DOHH2 (cell line): ENCODE data around the gene DNAH3.

Experiments
- H3F3A ChIP-seq: fragments of 200-600 bp; sonication (generic), shearing (Covaris generic); 2 replicates; pipeline ENCODE4 v1.6.0; 2016; ENCODE audit warnings: antibody characterized with exemption, mild to moderate bottlenecking; ENCODE audit not compliant: control insufficient read depth, insufficient read depth
- H3K27ac ChIP-seq: fragments of 200-600 bp; sonication (generic); 2 replicates; pipeline ENCODE4 v1.5.1; 2014; ENCODE audit warnings: low read depth, mild to moderate bottlenecking, low read length, moderate library complexity
- H3K27me3 ChIP-seq: fragments of 200-600 bp; sonication (generic); 2 replicates; pipeline ENCODE4 v1.6.1; 2014; ENCODE audit warnings: mild to moderate bottlenecking, low read length, mixed read lengths; ENCODE audit not compliant: control insufficient read depth
- H3K36me3 ChIP-seq: fragments of 200-600 bp; sonication (generic); 2 replicates; pipeline ENCODE4 v1.6.1; 2014; ENCODE audit warnings: mild to moderate bottlenecking, low read length, moderate library complexity, mixed read lengths; ENCODE audit not compliant: control insufficient read depth
- H3K4me1 ChIP-seq: fragments of 200-600 bp; sonication (generic); 2 replicates; pipeline ENCODE4 v1.6.1; 2014; ENCODE audit warnings: mild to moderate bottlenecking, low read length, mixed read lengths; ENCODE audit not compliant: control insufficient read depth
- H3K4me2 ChIP-seq: fragments of 200-600 bp; sonication (generic); 2 replicates; pipeline ENCODE4 v1.6.0; 2014; ENCODE audit warnings: mild to moderate bottlenecking, low read length, moderate library complexity
- H3K4me3 ChIP-seq: fragments of 200-600 bp; sonication (generic); 2 replicates; pipeline ENCODE4 v1.5.1; 2014; ENCODE audit warnings: mild to moderate bottlenecking, low read length, mixed read lengths
- H3K79me2 ChIP-seq: fragments of 200-600 bp; sonication (generic); 2 replicates; pipeline ENCODE4 v1.6.1; 2014; ENCODE audit warnings: mild to moderate bottlenecking, low read length, mixed read lengths; ENCODE audit not compliant: control insufficient read depth
- H3K9me2 ChIP-seq: fragments of 200-600 bp; sonication (generic); replicated peaks from 2 replicates; pipeline ENCODE4 v1.6.1; 2014; ENCODE audit warnings: mild to moderate bottlenecking, low read length, mixed read lengths; ENCODE audit not compliant: control insufficient read depth
- H3K9me3 ChIP-seq: fragments of 200-600 bp; sonication (generic); 2 replicates; pipeline ENCODE4 v1.6.1; 2014; ENCODE audit warnings: antibody characterized with exemption, low read length, mixed read lengths; ENCODE audit not compliant: control insufficient read depth, insufficient read depth
- H4K20me1 ChIP-seq: fragments of 200-600 bp; sonication (generic); 2 replicates; pipeline ENCODE4 v1.6.0; 2014; ENCODE audit warnings: low read depth, mild to moderate bottlenecking, antibody characterized with exemption, low read length, moderate library complexity; ENCODE audit not compliant: control insufficient read depth, insufficient read depth
- EZH2phosphoT487 ChIP-seq: fragments of 200-600 bp; sonication (generic); IDR thresholded peaks from 2 replicates; pipeline ENCODE4 v1.6.1; 2017; ENCODE audit warnings: borderline replicate concordance, mild to moderate bottlenecking, antibody characterized with exemption, low read length, moderate library complexity, mixed read lengths
- TF ChIP-seq, protein P1 (sequence below): fragments of 200-600 bp; sonication (generic); IDR thresholded peaks from one replicate; pipeline ENCODE4 v1.5.1; 2014; ENCODE audit warnings: antibody characterized with exemption, mild to moderate bottlenecking, low read depth, low read length; ENCODE audit not compliant: poor library complexity, severe bottlenecking

Gene DNAH3

DNA sequence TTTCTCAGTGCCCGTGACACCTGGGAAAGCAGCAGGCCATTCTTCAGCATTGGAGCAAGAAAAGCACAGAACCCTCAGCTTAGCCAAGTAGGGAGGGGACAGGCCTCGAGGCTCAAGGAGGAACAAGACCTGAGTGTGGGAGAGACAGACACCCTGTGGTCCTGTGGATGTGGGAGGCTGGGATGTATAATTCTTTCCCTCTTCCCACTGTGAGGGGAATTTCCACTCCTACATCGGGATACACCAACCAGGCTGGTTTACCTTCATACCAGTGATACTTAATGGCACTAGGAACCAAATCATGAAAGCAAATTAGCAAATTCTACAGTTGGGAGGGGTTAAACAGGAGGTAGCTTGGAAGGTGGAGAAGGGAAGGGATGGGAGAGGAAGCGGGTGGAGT is 208.4 kb downstream of the DNAH3 start:
- TF ChIP-seq, protein P1, sequence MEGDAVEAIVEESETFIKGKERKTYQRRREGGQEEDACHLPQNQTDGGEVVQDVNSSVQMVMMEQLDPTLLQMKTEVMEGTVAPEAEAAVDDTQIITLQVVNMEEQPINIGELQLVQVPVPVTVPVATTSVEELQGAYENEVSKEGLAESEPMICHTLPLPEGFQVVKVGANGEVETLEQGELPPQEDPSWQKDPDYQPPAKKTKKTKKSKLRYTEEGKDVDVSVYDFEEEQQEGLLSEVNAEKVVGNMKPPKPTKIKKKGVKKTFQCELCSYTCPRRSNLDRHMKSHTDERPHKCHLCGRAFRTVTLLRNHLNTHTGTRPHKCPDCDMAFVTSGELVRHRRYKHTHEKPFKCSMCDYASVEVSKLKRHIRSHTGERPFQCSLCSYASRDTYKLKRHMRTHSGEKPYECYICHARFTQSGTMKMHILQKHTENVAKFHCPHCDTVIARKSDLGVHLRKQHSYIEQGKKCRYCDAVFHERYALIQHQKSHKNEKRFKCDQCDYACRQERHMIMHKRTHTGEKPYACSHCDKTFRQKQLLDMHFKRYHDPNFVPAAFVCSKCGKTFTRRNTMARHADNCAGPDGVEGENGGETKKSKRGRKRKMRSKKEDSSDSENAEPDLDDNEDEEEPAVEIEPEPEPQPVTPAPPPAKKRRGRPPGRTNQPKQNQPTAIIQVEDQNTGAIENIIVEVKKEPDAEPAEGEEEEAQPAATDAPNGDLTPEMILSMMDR, result no peak
- TF ChIP-seq EZH2phosphoT487, result no peak
- Histone ChIP-seq H3K4me3 (no peak overlapping the region), H3K4me1 (no peaks in the 10 kb centered on the region; the same call in 1 of the 2 replicates), H3F3A (no peaks in the 10 kb centered on the region), H3K27ac (no peak overlapping the region), H3K27me3 (peaks cover 4% of the 10 kb centered on the region; the same call in 1 of the 2 replicates), H3K9me2 (no peaks in the 10 kb centered on the region), H3K79me2 (no peaks in the 10 kb centered on the region), H3K36me3 (no peaks in the 10 kb centered on the region), H3K4me2 (no peak overlapping the region), H3K9me3 (no peaks in the 10 kb centered on the region), H4K20me1 (no peaks in the 10 kb centered on the region)

DNA sequence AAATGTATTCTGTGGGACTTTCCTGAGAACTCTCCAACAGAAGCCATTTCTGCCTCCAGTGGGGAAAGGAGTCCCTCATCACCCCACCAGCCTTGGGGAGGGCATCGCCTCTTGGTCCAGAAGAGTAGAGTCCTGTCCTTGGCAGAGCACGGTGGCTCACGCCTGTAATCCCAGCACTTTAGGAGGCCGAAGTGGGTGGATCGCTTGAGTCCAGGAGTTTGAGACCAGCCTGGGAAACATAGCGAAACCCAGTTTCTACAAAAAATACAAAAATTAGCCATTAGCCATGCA is 209.1 kb downstream of the DNAH3 start:
- no peak for TF ChIP-seq EZH2phosphoT487
- TF ChIP-seq, protein P1, result no peak
- Histone ChIP-seq H4K20me1 (no peaks in the 10 kb centered on the region), H3K79me2 (no peaks in the 10 kb centered on the region), H3K36me3 (no peaks in the 10 kb centered on the region), H3K4me3 (no peak overlapping the region), H3F3A (no peaks in the 10 kb centered on the region), H3K27ac (no peak overlapping the region), H3K9me2 (no peaks in the 10 kb centered on the region), H3K4me1 (no peaks in the 10 kb centered on the region; the same call in 1 of the 2 replicates), H3K27me3 (peaks cover 4% of the 10 kb centered on the region; the same call in 1 of the 2 replicates), H3K9me3 (no peaks in the 10 kb centered on the region), H3K4me2 (no peak overlapping the region)

DNA sequence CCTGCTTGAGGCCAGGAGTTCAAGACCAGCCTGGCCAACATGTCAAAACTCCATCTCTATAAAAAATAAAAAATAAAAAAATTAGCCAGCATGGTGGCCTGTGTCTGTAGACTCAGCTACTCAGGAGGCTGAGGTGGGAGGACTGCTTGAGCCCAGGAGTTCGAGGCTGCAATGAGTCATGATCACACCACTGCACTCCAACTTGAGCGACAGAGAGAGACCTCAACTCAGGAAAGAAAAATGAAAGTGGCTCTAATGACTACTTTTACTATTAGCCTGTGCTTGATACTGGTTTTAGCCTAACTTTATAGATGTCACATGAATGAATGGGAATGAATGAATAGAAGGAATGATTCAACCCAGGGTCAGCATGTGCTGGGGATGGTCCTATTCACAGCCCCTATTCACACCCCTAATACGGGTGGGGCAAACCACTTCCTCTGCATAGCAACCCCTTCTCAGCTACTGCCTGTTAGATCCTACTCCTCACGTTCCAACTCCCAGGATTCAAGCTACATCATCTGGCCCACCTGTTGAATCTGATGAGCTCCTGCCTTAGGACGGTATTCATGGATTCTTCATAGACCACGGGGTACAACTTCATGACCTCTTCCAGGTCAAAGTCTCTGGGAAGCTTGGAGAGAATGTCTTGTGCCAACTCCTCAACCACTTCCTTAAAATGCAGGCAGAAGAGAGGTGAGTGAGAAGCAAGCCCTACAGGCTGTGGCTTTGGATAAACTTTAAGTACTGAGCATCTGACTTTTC is 209.6 kb downstream of the DNAH3 start:
- Histone ChIP-seq H3K4me1 (no peaks in the 10 kb centered on the region; the same call in 1 of the 2 replicates), H3K4me2 (no peak overlapping the region), H3K9me3 (no peaks in the 10 kb centered on the region), H3K27me3 (peaks cover 4% of the 10 kb centered on the region; the same call in 1 of the 2 replicates), H4K20me1 (no peaks in the 10 kb centered on the region), H3K9me2 (no peaks in the 10 kb centered on the region), H3K4me3 (no peak overlapping the region), H3K79me2 (no peaks in the 10 kb centered on the region), H3K36me3 (no peaks in the 10 kb centered on the region), H3F3A (no peaks in the 10 kb centered on the region), H3K27ac (no peak overlapping the region)
- no peak for TF ChIP-seq EZH2phosphoT487
- TF ChIP-seq, protein P1, result no peak
